Transverse colon (tissue), 4 donors: ENCODE results near the gene ABCD1. TPM values are rescaled to one million over a fixed set of nuclear protein-coding genes. Genes with fewer than 3 reads are reported as not detected.
"Not testable (repeated sequence)": the region's sequence is repeated elsewhere in the genome, so short reads cannot be mapped to it uniquely, and the experiment has no call there.

ENCODE experiments used
- DNase-seq: peaks from one replicate; pipeline ENCODE4 v3.0.0-alpha.2; 2019
- H3K27ac ChIP-seq, 4 donors: fragments of 200-600 bp; sonication (generic); 2 replicates each; pipeline ENCODE4 v1.5.1; 2016 to 2018; ENCODE audit warnings: inconsistent platforms in 4 of 4
- H3K27me3 ChIP-seq: fragments of 200-600 bp; sonication (generic); 2 replicates; pipeline ENCODE4 v1.5.1; 2017; ENCODE audit warnings: inconsistent platforms
- H3K36me3 ChIP-seq, 4 donors: fragments of 200-600 bp; sonication (generic); 2 replicates each; pipeline ENCODE4 v1.5.1; 2017 to 2019; ENCODE audit warnings: inconsistent platforms in 4 of 4
- H3K4me1 ChIP-seq, 4 donors: fragments of 200-600 bp; sonication (generic); 2 replicates each; pipeline ENCODE4 v1.5.1; 2017 to 2020; ENCODE audit warnings: inconsistent platforms in 4 of 4
- H3K4me3 ChIP-seq, 4 donors: fragments of 200-600 bp; sonication (generic); 1 replicate in 1 of 4; 2 replicates in 3 of 4; pipeline versions ENCODE4 v1.5.1 to v1.6.1; 2017 to 2019; ENCODE audit warnings: inconsistent platforms in 4 of 4
- H3K9me3 ChIP-seq, 2 donors: fragments of 200-600 bp; sonication (generic); 2 replicates each; pipeline ENCODE4 v1.5.1; 2017 to 2019; ENCODE audit warnings: inconsistent platforms in 2 of 2
- CTCF ChIP-seq, 5 experiments: fragments of 200-600 bp in 3 of 5; fragments of 450-650 bp in 2 of 5; sonication (generic) in 3 of 5; IDR thresholded peaks; 1 replicate in 2 of 5; 2 replicates in 3 of 5; pipeline ENCODE4 v1.5.1; 2016 to 2017; ENCODE audit warnings: antibody characterized with exemption in 5 of 5, inconsistent platforms in 3 of 5, mild to moderate bottlenecking in 2 of 5, moderate library complexity in 1 of 5
- EP300 ChIP-seq: sonication (generic); formaldehyde crosslinking; IDR thresholded peaks from one replicate; pipeline ENCODE4 v1.6.1; 2017; ENCODE audit warnings: antibody characterized with exemption, low read depth
- POLR2A ChIP-seq: fragments of 450-650 bp; IDR thresholded peaks from one replicate; pipeline ENCODE4 v1.6.1; 2016; ENCODE audit warnings: antibody characterized with exemption, mild to moderate bottlenecking, moderate library complexity
- POLR2AphosphoS5 ChIP-seq, 3 donors: sonication (generic); formaldehyde crosslinking; IDR thresholded peaks; one replicate each; pipeline ENCODE4 v1.6.1; 2016; ENCODE audit warnings: antibody characterized with exemption in 3 of 3
- WGBS, 2 donors: methylation state at CpG; one replicate each; pipeline ENCODE4 v1.1.5; 2018; ENCODE audit warnings: low coverage in 1 of 2; 5-methylcytosine and 5-hydroxymethylcytosine counted together
- in situ Hi-C, 4 donors: fragments of 200-750 bp; cut with MboI; loops; one replicate each; pipeline versions ENCODE4 v1.15.0 to v1.15.1; 2017; ENCODE audit warnings: low sequenced_read_pairs in 3 of 4, low pct_ligation_motif_present in 1 of 4, low pct_unique_long_range_greater_than_20kb in 1 of 4
- intact Hi-C: fragments of 100-400 bp; cut with DNase I; formaldehyde crosslinking; loops from one replicate; pipeline ENCODE4 v1.15.1; 2023; ENCODE audit warnings: low total_unique reads
- total RNA-seq, 4 donors: library from RNA; depleted of rRNA; stranded (reverse); fragments of >200 nt; gene quantifications; one replicate each; pipeline ENCODE4 v1.1.0, GENCODE V29; 2016

The ABCD1 gene
- total RNA-seq, 4 donors from 2014 or later = 7.0 to 50.5 (median 18.1) TPM

GRCh38 chrX:153704021-153704526, 20.6 kb upstream of the ABCD1 start:
- Histone ChIP-seq H3K4me3 (no peak overlapping the region), H3K27me3 (no peaks in the 10 kb centered on the region), H3K9me3 (no peaks in the 10 kb centered on the region), H3K4me1 (peaks cover 10 to 52% (median 31%) of the 10 kb centered on the region in 4 donors), H3K27ac (peak overlapping the region in 3 of 4 donors; percentile 12 to 72 (median 64)), H3K36me3 (no peaks in the 10 kb centered on the region)
- no peak for DNase-seq
- TF ChIP-seq EP300 (no peak), POLR2A (no peak), POLR2AphosphoS5 (IDR thresholded peaks at IDR 0.05) (no peak), CTCF (IDR thresholded peaks at IDR 0.05) (no peak)
- in situ Hi-C loops = no loop called here
- intact Hi-C loops = no loop called here
- WGBS, 2 donors = 84% methylated on average over 18 of the region's 18 CpGs; no CpG with 5 or more reads in 1 of the 2 donors

DNA sequence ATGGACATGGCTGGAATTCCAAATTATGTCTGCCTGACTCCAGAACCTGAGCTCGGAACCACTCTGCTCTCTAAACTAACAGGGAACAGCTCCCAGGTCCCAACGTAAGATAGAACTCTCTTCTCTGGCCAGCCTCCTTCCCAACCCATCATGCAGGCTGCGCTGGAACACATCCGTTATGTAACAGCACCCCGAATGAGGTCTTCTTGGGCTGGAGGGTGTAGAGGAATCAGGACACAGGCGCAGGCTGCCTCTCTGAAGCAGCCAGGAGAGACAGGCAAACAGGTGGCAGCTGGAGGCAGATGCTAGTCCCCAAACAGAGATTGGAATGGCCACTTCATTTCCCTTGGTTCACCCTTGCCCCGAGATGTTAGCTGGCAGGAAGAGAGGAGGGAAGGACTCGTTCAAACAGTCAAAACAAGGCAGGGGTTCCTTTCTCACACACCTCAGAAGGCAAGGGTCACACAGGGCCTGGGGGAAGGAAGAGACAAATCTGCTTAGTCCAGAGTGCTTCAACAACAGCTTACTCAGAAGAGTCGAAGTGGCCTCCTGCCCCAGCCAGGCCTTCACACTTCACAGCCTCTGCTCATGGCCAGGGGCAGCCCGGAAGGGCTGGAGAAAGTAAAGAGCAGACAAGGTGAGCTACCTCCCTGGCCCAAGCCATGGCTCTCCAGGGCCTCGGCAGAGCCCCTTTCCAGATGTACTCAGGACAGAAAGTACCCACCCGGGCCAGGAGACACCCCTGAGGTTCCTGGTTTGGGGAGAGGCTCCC, 19.8 kb upstream of the ABCD1 start:
- H3K27me3 ChIP-seq, H3K36me3 ChIP-seq, intact Hi-C loops, in situ Hi-C loops, H3K9me3 ChIP-seq, H3K4me3 ChIP-seq, DNase-seq: not testable (repeated sequence)
- H3K4me1 ChIP-seq = peaks cover 7 to 47% (median 28%) of the 10 kb centered on the region in 4 donors
- WGBS, 2 donors = 74% methylated on average over 12 of the region's 12 CpGs; no CpG with 5 or more reads in 1 of the 2 donors
- peak overlapping the region in 2 of 4 donors; percentile 41 to 64 for H3K27ac ChIP-seq

DNA sequence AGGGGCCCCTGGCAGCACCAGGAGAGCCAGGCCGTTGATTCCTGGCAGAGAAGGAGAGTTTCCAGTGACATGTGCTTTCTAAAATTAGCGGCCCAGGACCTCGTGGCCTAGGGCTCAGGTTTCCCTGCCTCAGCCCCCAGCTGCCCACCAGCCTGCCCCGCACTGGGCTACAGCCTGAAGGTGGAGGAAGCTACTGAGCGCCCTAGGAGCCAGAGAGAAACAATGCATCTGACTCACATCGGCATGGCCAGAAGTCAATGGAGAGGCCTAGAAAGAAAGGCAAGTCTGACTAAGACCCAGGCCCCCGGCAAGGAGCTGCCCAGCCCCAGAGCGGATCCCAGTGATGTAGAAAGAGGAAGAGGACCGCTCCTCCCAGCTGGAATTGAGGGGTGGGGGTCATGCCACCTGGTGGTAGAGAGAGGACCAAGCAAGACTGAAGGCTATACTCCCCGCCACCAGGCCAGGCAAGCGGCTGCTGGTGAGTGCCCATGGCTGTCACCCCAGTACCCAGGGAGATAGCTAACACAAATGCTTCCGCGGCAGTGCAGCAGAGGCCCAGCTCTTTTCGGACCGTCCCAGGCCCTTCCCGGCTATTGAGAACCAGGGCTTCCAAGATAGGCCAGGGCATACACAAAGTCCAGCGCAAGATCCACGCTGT, 19.1 kb upstream of the ABCD1 start:
- H3K9me3 ChIP-seq, H3K36me3 ChIP-seq, intact Hi-C loops, H3K4me3 ChIP-seq, H3K27me3 ChIP-seq, in situ Hi-C loops, DNase-seq: not testable (repeated sequence)
- H3K4me1 ChIP-seq = peaks cover 7 to 43% (median 23%) of the 10 kb centered on the region in 4 donors
- H3K27ac ChIP-seq = peak overlapping the region in 2 of 4 donors; percentile 41 to 64
- WGBS, 2 donors = 84% methylated on average over 17 of the region's 18 CpGs; no CpG with 5 or more reads in 1 of the 2 donors

- TF ChIP-seq CTCF (IDR thresholded peaks at IDR 0.05) (no peak), POLR2AphosphoS5 (IDR thresholded peaks at IDR 0.05) (no peak), EP300 (no peak), POLR2A (no peak)
- 68% methylated on average over 9 of the region's 9 CpGs; no CpG with 5 or more reads in 1 of the 2 donors for WGBS, 2 donors
- no peak for DNase-seq
- Histone ChIP-seq H3K4me3 (no peak overlapping the region), H3K27me3 (no peaks in the 10 kb centered on the region), H3K4me1 (peaks cover 3 to 30% (median 16%) of the 10 kb centered on the region in 4 donors), H3K27ac (no peak overlapping the region), H3K9me3 (no peaks in the 10 kb centered on the region), H3K36me3 (no peaks in the 10 kb centered on the region)
- in situ Hi-C loops = no loop called here
- intact Hi-C loops = no loop called here
Measured at GRCh38 chrX:153706799-153707198, 17.9 kb upstream of the ABCD1 start.

- Histone ChIP-seq H3K27me3 (no peaks in the 10 kb centered on the region), H3K4me3 (no peak overlapping the region), H3K27ac (no peak overlapping the region), H3K4me1 (peaks cover 3 to 25% (median 14%) of the 10 kb centered on the region in 4 donors), H3K36me3 (no peaks in the 10 kb centered on the region), H3K9me3 (no peaks in the 10 kb centered on the region)
- in situ Hi-C loops = no loop called here
- 92% methylated on average over 6 of the region's 6 CpGs; no CpG with 5 or more reads in 1 of the 2 donors for WGBS, 2 donors
- DNase-seq = no peak
- intact Hi-C loops = no loop called here
- TF ChIP-seq POLR2AphosphoS5 (IDR thresholded peaks at IDR 0.05) (no peak), CTCF (IDR thresholded peaks at IDR 0.05) (no peak), EP300 (no peak), POLR2A (no peak)
Measured at GRCh38 chrX:153707406-153707805, 17.2 kb upstream of the ABCD1 start.
